GM21528 (cell line): ENCODE measurements around the gene ZMYND8.

Source experiments
- ATAC-seq: cut with Tn5 transposase; IDR thresholded peaks from one replicate; pipeline ENCODE4 v1.9.1; 2021; ENCODE audit warnings: mild to moderate bottlenecking, moderate library complexity; ENCODE audit not compliant: unreplicated experiment, low FRiP score

Gene ZMYND8

GRCh38 chr20:47335251-47336128 lies 21.0 kb downstream of the ZMYND8 start:
- no peak for ATAC-seq

GRCh38 chr20:47334022-47334551 lies 22.4 kb downstream of the ZMYND8 start:
- no peak for ATAC-seq

GRCh38 chr20:47332381-47333206 lies 23.9 kb downstream of the ZMYND8 start:
- no peak for ATAC-seq

GRCh38 chr20:47330933-47331708 lies 25.4 kb downstream of the ZMYND8 start:
- ATAC-seq = no peak

- no peak for ATAC-seq
These were observed 26.4 kb downstream of the ZMYND8 start for GRCh38 chr20:47330071-47330470.

- no peak for ATAC-seq
These were observed 28.4 kb downstream of the ZMYND8 start for GRCh38 chr20:47328129-47328528.

- ATAC-seq = no peak
These were observed 28.8 kb downstream of the ZMYND8 start for GRCh38 chr20:47327711-47328110.

- ATAC-seq = no peak
These were observed 29.7 kb downstream of the ZMYND8 start for GRCh38 chr20:47326658-47327268.

GRCh38 chr20:47325242-47325641 lies 31.3 kb downstream of the ZMYND8 start:
- no peak for ATAC-seq

GRCh38 chr20:47320990-47321805 lies 35.3 kb downstream of the ZMYND8 start:
- no peak for ATAC-seq

GRCh38 chr20:47319517-47320252 lies 36.8 kb downstream of the ZMYND8 start:
- no peak for ATAC-seq

- no peak for ATAC-seq
These were observed 37.6 kb downstream of the ZMYND8 start for GRCh38 chr20:47318586-47319516.

GRCh38 chr20:47318027-47318585 lies 38.4 kb downstream of the ZMYND8 start:
- ATAC-seq = no peak

- ATAC-seq = no peak
These were observed 39.2 kb downstream of the ZMYND8 start for GRCh38 chr20:47317127-47317895.

- no peak for ATAC-seq
These were observed 39.7 kb downstream of the ZMYND8 start for GRCh38 chr20:47316776-47317126.

- ATAC-seq = no peak
These were observed 41.0 kb downstream of the ZMYND8 start for GRCh38 chr20:47315339-47316056.
